GM12874 (cell line): Measurements from ENCODE around the gene ACTR3C.

Experiments used
- TF ChIP-seq, protein P1 (sequence below): IDR thresholded peaks from 2 replicates; pipeline ENCODE4 v1.5.1; 2011; ENCODE audit warnings: low read depth, mild to moderate bottlenecking, control low read depth, low read length, moderate library complexity; ENCODE audit not compliant: insufficient read depth

Gene ACTR3C

DNA sequence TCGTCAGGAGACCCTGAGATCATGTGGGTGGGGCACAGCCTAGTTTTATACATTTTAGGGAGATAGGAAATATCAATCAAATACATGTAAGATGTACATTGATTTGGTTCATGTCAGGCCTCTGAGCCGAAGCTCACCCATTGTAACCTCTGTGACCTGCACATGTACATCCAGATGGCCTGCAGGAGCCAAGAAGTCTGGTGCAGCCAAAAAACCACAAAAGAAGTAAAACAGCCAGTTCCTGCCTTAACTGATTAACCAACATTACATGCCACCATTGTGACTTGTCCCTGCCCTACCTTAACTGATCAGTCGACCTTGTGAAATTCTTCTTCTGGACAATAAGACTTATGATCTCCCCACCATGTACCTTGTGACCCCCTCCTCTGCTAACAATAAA is 16.2 kb downstream of the ACTR3C start:
- TF ChIP-seq, protein P1, sequence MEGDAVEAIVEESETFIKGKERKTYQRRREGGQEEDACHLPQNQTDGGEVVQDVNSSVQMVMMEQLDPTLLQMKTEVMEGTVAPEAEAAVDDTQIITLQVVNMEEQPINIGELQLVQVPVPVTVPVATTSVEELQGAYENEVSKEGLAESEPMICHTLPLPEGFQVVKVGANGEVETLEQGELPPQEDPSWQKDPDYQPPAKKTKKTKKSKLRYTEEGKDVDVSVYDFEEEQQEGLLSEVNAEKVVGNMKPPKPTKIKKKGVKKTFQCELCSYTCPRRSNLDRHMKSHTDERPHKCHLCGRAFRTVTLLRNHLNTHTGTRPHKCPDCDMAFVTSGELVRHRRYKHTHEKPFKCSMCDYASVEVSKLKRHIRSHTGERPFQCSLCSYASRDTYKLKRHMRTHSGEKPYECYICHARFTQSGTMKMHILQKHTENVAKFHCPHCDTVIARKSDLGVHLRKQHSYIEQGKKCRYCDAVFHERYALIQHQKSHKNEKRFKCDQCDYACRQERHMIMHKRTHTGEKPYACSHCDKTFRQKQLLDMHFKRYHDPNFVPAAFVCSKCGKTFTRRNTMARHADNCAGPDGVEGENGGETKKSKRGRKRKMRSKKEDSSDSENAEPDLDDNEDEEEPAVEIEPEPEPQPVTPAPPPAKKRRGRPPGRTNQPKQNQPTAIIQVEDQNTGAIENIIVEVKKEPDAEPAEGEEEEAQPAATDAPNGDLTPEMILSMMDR = no peak

DNA sequence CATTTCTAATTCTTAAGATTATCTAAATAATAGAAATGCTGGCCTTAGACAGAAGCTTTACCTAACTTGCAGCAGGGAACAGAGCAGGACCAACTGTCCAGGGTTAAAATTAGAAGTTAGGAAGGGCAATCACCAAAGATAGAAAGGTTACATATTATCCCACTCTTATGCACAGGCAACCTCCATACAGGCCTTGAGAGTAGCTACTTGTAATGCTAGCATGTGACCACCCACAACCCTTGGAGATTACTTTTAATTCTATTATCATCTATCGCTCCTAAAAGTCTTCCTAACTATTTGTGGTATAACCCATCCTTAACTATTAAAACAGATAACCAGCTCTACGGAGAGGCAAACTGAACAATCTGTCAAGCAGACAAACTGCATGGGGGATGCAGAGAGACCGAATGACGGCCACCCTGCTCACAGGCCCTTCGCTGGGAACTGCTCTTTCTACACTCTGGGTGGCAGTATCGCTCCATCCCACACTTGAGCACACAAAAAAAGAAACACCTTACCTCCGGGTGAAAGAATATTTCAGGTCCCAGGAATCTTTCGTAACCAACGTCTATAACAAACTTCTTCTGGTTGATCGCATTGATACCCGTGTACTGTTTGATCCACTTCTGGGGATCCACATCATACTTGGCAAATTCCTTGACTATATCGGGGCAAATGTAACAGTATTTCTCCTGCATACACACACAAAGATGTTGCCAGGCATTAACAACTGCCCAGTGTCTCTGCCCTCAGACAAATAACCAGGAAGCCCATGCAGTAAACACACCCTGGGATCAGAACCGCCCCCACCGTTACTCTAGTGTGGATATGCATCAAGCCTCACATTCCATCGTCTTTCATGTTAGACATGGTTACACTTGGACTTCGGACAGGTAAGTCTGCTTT is 37.2 kb downstream of the ACTR3C start:
- TF ChIP-seq, protein P1 = peak; percentile 40; the same call in 1 of the 2 replicates

DNA sequence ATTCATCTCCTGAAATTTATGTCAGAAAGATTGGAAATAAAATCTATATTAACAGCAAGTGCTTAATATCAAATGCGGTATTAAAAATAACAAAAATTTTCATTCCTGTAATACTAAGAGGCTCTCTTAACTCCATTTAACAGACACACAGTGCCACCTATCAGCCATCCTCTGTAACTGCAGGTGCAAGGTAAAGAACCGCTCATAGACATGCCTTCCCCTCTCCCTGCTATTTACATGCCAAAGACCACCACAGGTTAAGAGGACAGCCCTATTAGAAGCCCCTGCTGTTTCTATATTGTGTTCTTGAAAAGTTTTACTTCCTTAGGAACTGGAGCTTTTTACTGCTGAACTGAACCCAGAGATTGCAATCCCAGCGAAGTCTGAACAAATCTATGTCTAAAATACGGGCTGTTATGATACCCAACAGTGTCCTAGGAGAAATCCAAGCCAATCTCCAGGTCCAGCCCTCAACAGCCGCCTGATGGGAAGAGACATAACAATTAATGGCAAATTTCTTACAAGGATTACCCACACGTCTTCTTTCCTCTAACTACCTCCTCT is 47.1 kb downstream of the ACTR3C start:
- TF ChIP-seq, protein P1 = peak; percentile 46; the same call in 1 of the 2 replicates
